K562 (cell line): ENCODE results near the gene ATP6V0A1. TPM values are rescaled to one million over a fixed set of nuclear protein-coding genes. Genes with fewer than 3 reads are reported as not detected.
A peak's percentile ranks its signal among the peaks of the same experiment; 100 is the strongest.

ENCODE experiments used
- BRD4 ChIP-seq: fragments of 200-600 bp; sonication (generic); IDR thresholded peaks from 2 replicates; pipeline ENCODE4 v1.6.1; 2017; ENCODE audit warnings: inconsistent platforms
- DMBX1 ChIP-seq: fragments of 250-450 bp; sonication (Bioruptor Pico); IDR thresholded peaks from 2 replicates; pipeline ENCODE4 v1.8.0; 2022; ENCODE audit warnings: inconsistent platforms, mild to moderate bottlenecking, moderate library complexity, borderline replicate concordance
- ERF ChIP-seq: fragments of 450-650 bp; formaldehyde crosslinking; IDR thresholded peaks from 2 replicates; pipeline ENCODE4 v1.4.0; 2020; ENCODE audit warnings: mild to moderate bottlenecking, mixed read lengths
- FOXK2 ChIP-seq, 2 experiments: fragments of 450-650 bp; IDR thresholded peaks in 1 of 2; conservative IDR thresholded peaks in 1 of 2; 2 replicates each; pipeline ENCODE4 v1.6.1; 2016; ENCODE audit warnings: low read depth in 2 of 2, mild to moderate bottlenecking in 1 of 2
- GATAD2A ChIP-seq: fragments of 450-650 bp; IDR thresholded peaks from 2 replicates; pipeline ENCODE4 v1.6.1; 2017
- HEY1 ChIP-seq: fragments of 250-450 bp; sonication (Bioruptor Pico); IDR thresholded peaks from 2 replicates; pipeline ENCODE4 v1.5.0; 2020; ENCODE audit warnings: mild to moderate bottlenecking, moderate library complexity, borderline replicate concordance
- KLF1 ChIP-seq: fragments of 450-650 bp; IDR thresholded peaks from 2 replicates; pipeline ENCODE4 v1.6.1; 2016; ENCODE audit warnings: missing genetic modification characterization, missing compliant biosample characterization
- NCOR1 ChIP-seq: fragments of 450-650 bp; IDR thresholded peaks from 2 replicates; pipeline ENCODE4 v1.6.1; 2016; ENCODE audit warnings: mild to moderate bottlenecking, moderate library complexity
- NELFE ChIP-seq: IDR thresholded peaks from 2 replicates; pipeline ENCODE4 v1.6.1; 2011; ENCODE audit warnings: mild to moderate bottlenecking; ENCODE audit not compliant: insufficient read depth, insufficient read length
- PHB ChIP-seq: fragments of 250-450 bp; sonication (Bioruptor Pico); IDR thresholded peaks from 2 replicates; pipeline ENCODE4 v1.5.0; 2021
- SIX5 ChIP-seq, 2 experiments: IDR thresholded peaks; 2 replicates each; pipeline ENCODE4 v1.6.1; 2011; ENCODE audit warnings: low read length in 2 of 2, borderline replicate concordance in 1 of 2, low read depth in 1 of 2, mild to moderate bottlenecking in 1 of 2, moderate library complexity in 1 of 2; ENCODE audit not compliant: insufficient read depth in 1 of 2
- SRSF9 ChIP-seq: fragments of 200-400 bp; formaldehyde crosslinking; IDR thresholded peaks from 2 replicates; pipeline ENCODE4 v1.6.1; 2017; ENCODE audit warnings: low read depth, low read length, borderline replicate concordance
- ZNF785 ChIP-seq: fragments of 250-450 bp; sonication (Bioruptor Pico); IDR thresholded peaks from 2 replicates; pipeline ENCODE4 v1.4.0; 2020; ENCODE audit warnings: mild to moderate bottlenecking
- polyA plus RNA-seq, 8 experiments: library from polyadenylated mRNA; depleted of rRNA in 4 of 8; stranded (reverse) in 5 of 8; unstranded in 3 of 8; fragments of >200 nt; fragmentation: Nextera tagmentation in 2 of 8; fragmentation: Illumina TruSeq in 1 of 8; extraction: Ambion mirVana in 2 of 8; extraction: Trizol in 1 of 8; gene quantifications; 2 replicates each; pipeline versions ENCODE4 v1.2.1 to v1.2.3, GENCODE V29; 2011 to 2014; ENCODE audit warnings: inconsistent platforms in 1 of 8, missing spikeins in 1 of 8
- total RNA-seq, 7 experiments: library from RNA; depleted of rRNA in 6 of 7; stranded (reverse); fragments of >200 nt in 6 of 7; fragmentation: Illumina TruSeq in 2 of 7; extraction: Trizol in 2 of 7; gene quantifications; 2 replicates each; pipeline versions ENCODE4 v1.2.1 to v1.2.3, GENCODE V29; 2011 to 2021; ENCODE audit warnings: low replicate concordance in 1 of 7
- TF ChIP-seq, protein P1 (sequence below): fragments of 250-450 bp; sonication (Bioruptor Pico); IDR thresholded peaks from 2 replicates; pipeline ENCODE4 v1.4.0; 2020; ENCODE audit warnings: mild to moderate bottlenecking, moderate library complexity, borderline replicate concordance
- TF ChIP-seq, protein P2 (sequence below): IDR thresholded peaks from 2 replicates; pipeline ENCODE4 v1.6.1; 2012; ENCODE audit warnings: low read depth, low read length, improper control_type of control experiment, borderline replicate concordance
- TF ChIP-seq, protein P3 (sequence below): fragments of 450-650 bp; formaldehyde crosslinking; IDR thresholded peaks from 2 replicates; pipeline ENCODE4 v1.4.0; 2020; ENCODE audit warnings: mild to moderate bottlenecking
- TF ChIP-seq, protein P4 (sequence below): fragments of 450-650 bp; IDR thresholded peaks from 2 replicates; pipeline ENCODE4 v1.6.1; 2016; ENCODE audit warnings: missing biosample characterization, missing genetic modification characterization

Gene ATP6V0A1
- total and polyA plus RNA-seq, 9 of the 15 experiments (the other 6 are each of a cell fraction or from before 2014, with no cell fraction given), result 11.8 to 158 (median 75.5) TPM

DNA sequence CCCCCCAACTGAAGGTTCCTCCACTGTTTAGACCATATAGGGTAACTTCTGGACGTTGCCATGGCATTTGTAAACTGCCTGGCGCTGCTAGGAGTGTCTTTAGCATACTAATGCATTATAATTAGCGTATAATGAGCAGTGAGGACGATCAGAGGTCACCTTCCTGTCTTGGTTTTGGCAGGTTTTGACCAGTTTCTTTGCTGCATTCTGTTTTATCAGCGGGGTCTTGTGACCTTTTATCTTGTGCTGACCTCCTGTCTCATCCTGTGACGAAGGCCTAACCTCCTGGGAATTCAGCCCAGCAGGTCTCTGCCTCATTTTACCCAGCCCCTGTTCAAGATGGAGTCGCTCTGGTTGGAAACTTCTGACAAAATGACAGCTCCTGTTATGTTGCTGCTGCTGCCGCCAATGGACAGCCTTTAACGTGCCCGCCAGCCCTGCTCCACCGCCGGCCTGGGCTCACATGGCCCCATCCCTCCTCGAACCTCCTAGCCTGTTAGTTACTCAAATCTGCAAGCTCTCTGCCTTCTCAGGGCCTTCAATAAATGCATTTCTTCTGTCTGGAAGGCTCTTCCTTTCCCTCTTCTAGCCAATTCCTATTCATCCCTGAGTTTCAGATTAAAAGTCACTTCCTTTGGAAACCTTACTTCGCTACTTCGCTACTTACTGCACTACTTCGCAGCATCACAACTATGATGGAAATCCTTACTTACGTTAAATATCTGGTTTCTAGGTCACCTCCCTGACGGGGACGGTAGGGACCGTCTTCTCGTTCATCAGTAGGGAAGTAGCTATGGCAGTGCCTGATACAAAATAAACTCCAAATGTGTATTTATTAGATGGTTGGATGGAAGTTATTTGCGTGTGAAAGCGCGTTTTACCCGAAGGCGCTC lies 76.7 kb downstream of the ATP6V0A1 start (continued):
- TF ChIP-seq, protein P1, sequence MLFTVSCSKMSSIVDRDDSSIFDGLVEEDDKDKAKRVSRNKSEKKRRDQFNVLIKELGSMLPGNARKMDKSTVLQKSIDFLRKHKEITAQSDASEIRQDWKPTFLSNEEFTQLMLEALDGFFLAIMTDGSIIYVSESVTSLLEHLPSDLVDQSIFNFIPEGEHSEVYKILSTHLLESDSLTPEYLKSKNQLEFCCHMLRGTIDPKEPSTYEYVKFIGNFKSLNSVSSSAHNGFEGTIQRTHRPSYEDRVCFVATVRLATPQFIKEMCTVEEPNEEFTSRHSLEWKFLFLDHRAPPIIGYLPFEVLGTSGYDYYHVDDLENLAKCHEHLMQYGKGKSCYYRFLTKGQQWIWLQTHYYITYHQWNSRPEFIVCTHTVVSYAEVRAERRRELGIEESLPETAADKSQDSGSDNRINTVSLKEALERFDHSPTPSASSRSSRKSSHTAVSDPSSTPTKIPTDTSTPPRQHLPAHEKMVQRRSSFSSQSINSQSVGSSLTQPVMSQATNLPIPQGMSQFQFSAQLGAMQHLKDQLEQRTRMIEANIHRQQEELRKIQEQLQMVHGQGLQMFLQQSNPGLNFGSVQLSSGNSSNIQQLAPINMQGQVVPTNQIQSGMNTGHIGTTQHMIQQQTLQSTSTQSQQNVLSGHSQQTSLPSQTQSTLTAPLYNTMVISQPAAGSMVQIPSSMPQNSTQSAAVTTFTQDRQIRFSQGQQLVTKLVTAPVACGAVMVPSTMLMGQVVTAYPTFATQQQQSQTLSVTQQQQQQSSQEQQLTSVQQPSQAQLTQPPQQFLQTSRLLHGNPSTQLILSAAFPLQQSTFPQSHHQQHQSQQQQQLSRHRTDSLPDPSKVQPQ, result peak; percentile 92
- TF ChIP-seq ERF (CRISPR knock-in tag) (peak; percentile 96), NCOR1 (0 out of 2 replicates have a peak, but pooled peaks have one; percentile 14), PHB (CRISPR knock-in tag) (peak; percentile 90; the same call in 1 of the 2 replicates), SIX5 (IDR thresholded peaks at IDR 0.05; ENCODE audit: borderline replicate concordance in 1 of 2, insufficient read depth in 1 of 2, low read depth in 1 of 2, low read length in 2 of 2) (no peak), GATAD2A (0 out of 2 replicates have a peak, but pooled peaks have one; percentile 65), HEY1 (CRISPR knock-in tag) (no peak), KLF1 (peak; percentile 35; the same call in 1 of the 2 replicates), BRD4 (no peak; the same call in 1 of the 2 replicates), DMBX1 (CRISPR knock-in tag) (peak; percentile 99), ZNF785 (CRISPR knock-in tag) (peak; percentile 77; the same call in 1 of the 2 replicates), SRSF9 (no peak), NELFE (no peak), FOXK2 (conservative IDR thresholded peaks at IDR 0.05 in 1 of 2, IDR thresholded peaks at IDR 0.05 in 1 of 2; ENCODE audit: low read depth in 2 of 2) (peak in 1 of 2 experiments; percentile 73; a peak in 2 of 4 replicates)
- TF ChIP-seq, protein P2, sequence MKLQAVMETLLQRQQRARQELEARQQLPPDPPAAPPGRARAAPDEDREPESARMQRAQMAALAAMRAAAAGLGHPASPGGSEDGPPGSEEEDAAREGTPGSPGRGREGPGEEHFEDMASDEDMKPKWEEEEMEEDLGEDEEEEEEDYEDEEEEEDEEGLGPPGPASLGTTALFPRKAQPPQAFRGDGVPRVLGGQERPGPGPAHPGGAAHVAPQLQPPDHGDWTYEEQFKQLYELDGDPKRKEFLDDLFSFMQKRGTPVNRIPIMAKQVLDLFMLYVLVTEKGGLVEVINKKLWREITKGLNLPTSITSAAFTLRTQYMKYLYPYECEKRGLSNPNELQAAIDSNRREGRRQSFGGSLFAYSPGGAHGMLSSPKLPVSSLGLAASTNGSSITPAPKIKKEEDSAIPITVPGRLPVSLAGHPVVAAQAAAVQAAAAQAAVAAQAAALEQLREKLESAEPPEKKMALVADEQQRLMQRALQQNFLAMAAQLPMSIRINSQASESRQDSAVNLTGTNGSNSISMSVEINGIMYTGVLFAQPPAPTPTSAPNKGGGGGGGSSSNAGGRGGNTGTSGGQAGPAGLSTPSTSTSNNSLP, result no peak
- TF ChIP-seq, protein P3, sequence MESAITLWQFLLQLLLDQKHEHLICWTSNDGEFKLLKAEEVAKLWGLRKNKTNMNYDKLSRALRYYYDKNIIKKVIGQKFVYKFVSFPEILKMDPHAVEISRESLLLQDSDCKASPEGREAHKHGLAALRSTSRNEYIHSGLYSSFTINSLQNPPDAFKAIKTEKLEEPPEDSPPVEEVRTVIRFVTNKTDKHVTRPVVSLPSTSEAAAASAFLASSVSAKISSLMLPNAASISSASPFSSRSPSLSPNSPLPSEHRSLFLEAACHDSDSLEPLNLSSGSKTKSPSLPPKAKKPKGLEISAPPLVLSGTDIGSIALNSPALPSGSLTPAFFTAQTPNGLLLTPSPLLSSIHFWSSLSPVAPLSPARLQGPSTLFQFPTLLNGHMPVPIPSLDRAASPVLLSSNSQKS (CRISPR knock-in tag), result 0 out of 2 replicates have a peak, but pooled peaks have one; percentile 33
- TF ChIP-seq, protein P4, sequence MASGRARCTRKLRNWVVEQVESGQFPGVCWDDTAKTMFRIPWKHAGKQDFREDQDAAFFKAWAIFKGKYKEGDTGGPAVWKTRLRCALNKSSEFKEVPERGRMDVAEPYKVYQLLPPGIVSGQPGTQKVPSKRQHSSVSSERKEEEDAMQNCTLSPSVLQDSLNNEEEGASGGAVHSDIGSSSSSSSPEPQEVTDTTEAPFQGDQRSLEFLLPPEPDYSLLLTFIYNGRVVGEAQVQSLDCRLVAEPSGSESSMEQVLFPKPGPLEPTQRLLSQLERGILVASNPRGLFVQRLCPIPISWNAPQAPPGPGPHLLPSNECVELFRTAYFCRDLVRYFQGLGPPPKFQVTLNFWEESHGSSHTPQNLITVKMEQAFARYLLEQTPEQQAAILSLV (tag), result peak; percentile 91
